PC-3 (cell line): ENCODE results near the gene TMEM232. TPM values are rescaled to one million over a fixed set of nuclear protein-coding genes. Genes with fewer than 3 reads are reported as not detected.

Experiments
- ATAC-seq: fragments of 200-7000 bp; cut with Tn5 transposase; 2 replicates; pipeline ENCODE4 v1.9.1; 2020; ENCODE audit warnings: mild to moderate bottlenecking, moderate library complexity
- BruUV-seq: library from RNA; stranded (reverse); fragments of 400-500 nt; replicated peaks from 2 replicates; lab custom pipeline; 2021; lab: Mats Ljungman, UMichigan
- CTCF ChIA-PET: fragments of 300-600 bp; sonication (Branson Sonifier 250); formaldehyde crosslinking; loops from one replicate; lab custom pipeline; 2022; ENCODE audit warnings: antibody characterized with exemption; lab: Charles Lee
- POLR2A ChIA-PET: fragments of 300-600 bp; sonication (Branson Sonifier 250); formaldehyde crosslinking; loops from one replicate; lab custom pipeline; 2022; ENCODE audit warnings: antibody characterized with exemption; ENCODE audit not compliant: unreplicated experiment; lab: Charles Lee
- DNase-seq: peaks from one replicate; pipeline ENCODE4 v3.0.0-alpha.2; 2015
- H2AFZ ChIP-seq: fragments of 300-600 bp; sonication (generic); 2 replicates; pipeline ENCODE4 v1.6.0; 2016; ENCODE audit warnings: antibody characterized with exemption, low read length
- H3F3A ChIP-seq: fragments of 300-600 bp; sonication (generic); one replicate; pipeline ENCODE4 v1.6.0; 2017; ENCODE audit warnings: antibody characterized with exemption, low read length, control low read depth, mild to moderate bottlenecking; ENCODE audit not compliant: unreplicated experiment
- H3K27ac ChIP-seq: fragments of 300-600 bp; sonication (generic); 2 replicates; pipeline ENCODE4 v1.5.1; 2016; ENCODE audit warnings: mild to moderate bottlenecking, low read length
- H3K27me3 ChIP-seq: fragments of 300-600 bp; sonication (generic); 2 replicates; pipeline ENCODE4 v1.6.1; 2016; ENCODE audit warnings: low read length, mixed read lengths
- H3K36me3 ChIP-seq: fragments of 300-600 bp; sonication (generic); 2 replicates; pipeline ENCODE4 v1.6.1; 2016; ENCODE audit warnings: low read depth, mixed run types, low read length, mixed read lengths
- H3K4me1 ChIP-seq: fragments of 300-600 bp; sonication (generic); 2 replicates; pipeline ENCODE4 v1.5.1; 2016; ENCODE audit warnings: low read length; ENCODE audit not compliant: insufficient read depth
- H3K4me2 ChIP-seq: fragments of 300-600 bp; sonication (generic); 2 replicates; pipeline ENCODE4 v1.6.0; 2016; ENCODE audit warnings: low read length
- H3K4me3 ChIP-seq: fragments of 300-600 bp; sonication (generic); 2 replicates; pipeline ENCODE4 v1.5.1; 2016; ENCODE audit warnings: mild to moderate bottlenecking, low read length, mixed read lengths
- H3K79me2 ChIP-seq: fragments of 300-600 bp; sonication (generic); 2 replicates; pipeline ENCODE4 v1.6.1; 2017; ENCODE audit warnings: low read length, mixed read lengths
- H3K9ac ChIP-seq: fragments of 300-600 bp; sonication (generic); 2 replicates; pipeline ENCODE4 v1.6.0; 2016; ENCODE audit warnings: mild to moderate bottlenecking, low read length
- H3K9me2 ChIP-seq: fragments of 300-600 bp; sonication (generic); replicated peaks from 2 replicates; pipeline ENCODE4 v1.6.1; 2016; ENCODE audit warnings: mixed run types, low read length, mixed read lengths
- H3K9me3 ChIP-seq: fragments of 300-600 bp; sonication (generic); 2 replicates; pipeline ENCODE4 v1.6.1; 2016; ENCODE audit warnings: low read length, mixed read lengths
- H4K20me1 ChIP-seq: fragments of 300-600 bp; sonication (generic); 2 replicates; pipeline ENCODE4 v1.6.1; 2016; ENCODE audit warnings: low read length, mixed read lengths
- CTCF ChIP-seq: fragments of 300-600 bp; sonication (generic); conservative IDR thresholded peaks from 2 replicates; pipeline ENCODE4 v1.5.1; 2017; ENCODE audit warnings: antibody characterized with exemption, low read depth, mild to moderate bottlenecking, low read length
- EZH2 ChIP-seq: fragments of 300-600 bp; sonication (generic); IDR thresholded peaks from one replicate; pipeline ENCODE4 v1.6.1; 2017; ENCODE audit warnings: antibody characterized with exemption, mild to moderate bottlenecking, low read length; ENCODE audit not compliant: unreplicated experiment
- EZH2phosphoT487 ChIP-seq: fragments of 300-600 bp; sonication (generic); IDR thresholded peaks from 2 replicates; pipeline ENCODE4 v1.6.1; 2018; ENCODE audit warnings: mild to moderate bottlenecking, antibody characterized with exemption, low read length, borderline replicate concordance
- intact Hi-C: fragments of 100-400 bp; cut with micrococcal nuclease; formaldehyde crosslinking; loops from 2 replicates; pipeline ENCODE4 v1.9.0; 2023
- total RNA-seq: library from RNA; depleted of rRNA; stranded (reverse); fragments of >200 nt; gene quantifications from 2 replicates; pipeline ENCODE4 v1.2.3, GENCODE V29; 2014

Gene TMEM232
- total RNA-seq, 1 experiment from 2014 or later: 1.4 TPM

- Histone ChIP-seq H4K20me1 (no peaks in the 10 kb centered on the region), H3F3A (no peaks in the 10 kb centered on the region), H2AFZ (no peak overlapping the region), H3K4me1 (no peaks in the 10 kb centered on the region), H3K27ac (no peak overlapping the region), H3K9me2 (no peaks in the 10 kb centered on the region), H3K4me2 (no peak overlapping the region), H3K79me2 (no peaks in the 10 kb centered on the region), H3K9ac (no peak overlapping the region), H3K9me3 (no peaks in the 10 kb centered on the region), H3K27me3 (no peaks in the 10 kb centered on the region), H3K4me3 (no peak overlapping the region), H3K36me3 (no peaks in the 10 kb centered on the region)
- TF ChIP-seq EZH2phosphoT487: no peak
- DNase-seq: no peak
- intact Hi-C loops: no loop called here
- CTCF ChIA-PET: no interaction called here
- ATAC-seq: no peak
- POLR2A ChIA-PET: no interaction called here
- no TSS peak for BruUV-seq
Observed at GRCh38 chr5:110638970-110639902, 87.2 kb downstream of the TMEM232 start.

DNA sequence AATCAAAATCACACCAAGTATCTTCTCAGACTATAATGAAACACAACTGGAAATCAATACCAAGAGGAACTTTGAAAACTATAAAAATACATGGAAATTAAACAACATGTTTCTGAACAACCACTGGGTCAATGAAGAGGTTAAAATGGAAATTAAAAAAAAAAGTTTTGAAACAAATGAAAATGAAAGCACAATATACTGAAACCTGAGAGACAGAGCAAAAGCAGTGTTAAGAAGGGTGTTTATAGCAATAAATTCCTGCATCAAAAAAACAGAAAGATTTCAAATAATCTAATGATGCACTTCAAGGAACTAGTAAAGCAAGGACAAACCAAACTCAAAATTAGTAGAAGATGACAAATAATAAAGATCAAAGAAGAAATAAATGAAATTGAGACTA, 92.0 kb downstream of the TMEM232 start:
- H3K36me3 ChIP-seq: no peaks in the 10 kb centered on the region
- H3K4me2 ChIP-seq: no peak overlapping the region
- no peak overlapping the region for H3K27ac ChIP-seq
- DNase-seq: no peak
- H3K9me3 ChIP-seq: no peaks in the 10 kb centered on the region
- no peaks in the 10 kb centered on the region for H3K9me2 ChIP-seq
- peaks cover 11% of the 10 kb centered on the region for H3K27me3 ChIP-seq
- H4K20me1 ChIP-seq: no peaks in the 10 kb centered on the region
- H3K4me1 ChIP-seq: no peaks in the 10 kb centered on the region
- BruUV-seq: no TSS peak
- TF ChIP-seq CTCF (no peak), EZH2phosphoT487 (no peak), EZH2 (no peak)
- H3K9ac ChIP-seq: no peak overlapping the region
- H2AFZ ChIP-seq: no peak overlapping the region
- intact Hi-C loops: no loop called here
- no peaks in the 10 kb centered on the region for H3F3A ChIP-seq
- ATAC-seq: no peak
- CTCF ChIA-PET: no interaction called here
- H3K4me3 ChIP-seq: no peak overlapping the region
- POLR2A ChIA-PET: no interaction called here
- H3K79me2 ChIP-seq: no peaks in the 10 kb centered on the region

DNA sequence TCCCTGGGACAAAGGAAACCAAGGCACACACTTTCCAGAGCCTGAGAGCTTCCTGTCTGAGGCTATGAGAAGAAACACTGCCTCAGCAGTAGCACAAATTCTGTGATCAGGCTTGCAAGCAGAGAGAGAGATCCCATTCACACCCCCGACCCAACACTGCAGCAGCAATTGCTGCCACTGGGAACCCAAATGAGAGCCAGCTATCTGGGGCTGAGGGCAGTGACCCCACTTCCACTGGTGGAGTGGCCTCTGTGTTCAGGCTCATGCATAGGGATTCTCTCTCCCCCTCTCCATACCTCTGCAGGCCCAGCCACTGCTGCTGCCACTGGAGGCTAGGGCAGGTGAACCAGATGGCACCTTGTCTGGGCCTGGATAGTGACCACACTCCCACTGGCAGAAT, 95.2 kb downstream of the TMEM232 start:
- TF ChIP-seq EZH2phosphoT487 (no peak), CTCF (no peak), EZH2 (no peak)
- CTCF ChIA-PET: no interaction called here
- Histone ChIP-seq H3K79me2 (no peaks in the 10 kb centered on the region), H3K9ac (no peak overlapping the region), H3K36me3 (no peaks in the 10 kb centered on the region), H3K9me2 (no peaks in the 10 kb centered on the region), H4K20me1 (no peaks in the 10 kb centered on the region), H3K27me3 (peaks cover 20% of the 10 kb centered on the region), H3F3A (no peaks in the 10 kb centered on the region), H3K27ac (no peak overlapping the region), H3K9me3 (no peaks in the 10 kb centered on the region), H3K4me1 (no peaks in the 10 kb centered on the region), H3K4me2 (no peak overlapping the region), H3K4me3 (no peak overlapping the region), H2AFZ (no peak overlapping the region)
- ATAC-seq (no peak), DNase-seq (no peak)
- POLR2A ChIA-PET: no interaction called here
- no TSS peak for BruUV-seq
- intact Hi-C loops: no loop called here
